D721Med (cell line): ENCODE data around the gene TOPAZ1.

Experiments
- DNase-seq: peaks from one replicate; pipeline ENCODE4 v3.0.0; 2011; ENCODE audit warnings: low spot score; ENCODE audit not compliant: insufficient read length
- FAIRE-seq: peaks from 2 replicates; lab custom pipeline; 2011; peaks lifted over from hg19 to GRCh38; lab: Jason Lieb, UNC
- CTCF ChIP-seq: IDR thresholded peaks from 2 replicates; pipeline ENCODE4 v1.5.1; 2012; ENCODE audit warnings: mild to moderate bottlenecking, control low read depth; ENCODE audit not compliant: insufficient read depth; ENCODE audit errors: missing control alignments

TOPAZ1 gene

DNA sequence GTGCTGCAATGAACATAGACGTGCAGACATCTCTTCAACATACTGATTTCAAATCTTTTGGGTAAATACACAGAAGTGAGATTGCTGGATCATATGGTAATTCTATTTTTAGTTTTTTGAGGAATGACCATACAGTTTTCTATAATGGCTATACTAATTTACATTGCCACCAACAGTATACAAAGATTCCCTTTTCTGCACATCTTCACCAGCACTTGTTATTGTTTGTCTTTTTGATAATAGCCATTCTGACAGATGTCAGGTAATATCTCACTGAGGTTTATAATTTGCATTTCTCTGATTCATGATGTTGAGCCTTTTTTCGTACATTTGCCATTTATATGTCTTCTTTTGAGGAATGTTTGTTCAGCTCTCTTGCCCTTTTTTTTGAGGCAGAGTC is 30.5 kb downstream of the TOPAZ1 start:
- DNase-seq (no peak), FAIRE-seq (no peak)
- TF ChIP-seq CTCF: no peak

DNA sequence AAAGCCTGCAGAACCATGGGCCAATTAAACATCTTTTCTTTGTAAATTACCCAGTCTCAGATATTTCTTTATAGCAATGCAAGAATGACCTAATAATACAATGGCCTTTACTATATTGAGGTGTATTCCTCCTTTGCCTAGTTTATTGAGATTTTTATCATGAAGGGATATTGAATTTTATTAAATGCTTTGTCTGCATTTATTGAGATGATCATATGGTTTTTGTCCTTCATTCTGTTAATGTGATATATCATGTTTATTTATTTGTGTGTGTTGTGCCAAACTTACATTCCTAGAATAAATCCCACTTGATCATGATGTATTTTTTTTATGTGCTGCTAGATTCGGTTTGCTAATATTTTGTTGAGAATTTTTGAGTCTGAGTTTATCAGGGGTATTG is 36.2 kb downstream of the TOPAZ1 start:
- DNase-seq (no peak), FAIRE-seq (no peak)
- TF ChIP-seq CTCF: no peak

GRCh38 chr3:44280077-44280476 is 38.4 kb downstream of the TOPAZ1 start:
- no peak for FAIRE-seq
- no peak for TF ChIP-seq CTCF

DNA sequence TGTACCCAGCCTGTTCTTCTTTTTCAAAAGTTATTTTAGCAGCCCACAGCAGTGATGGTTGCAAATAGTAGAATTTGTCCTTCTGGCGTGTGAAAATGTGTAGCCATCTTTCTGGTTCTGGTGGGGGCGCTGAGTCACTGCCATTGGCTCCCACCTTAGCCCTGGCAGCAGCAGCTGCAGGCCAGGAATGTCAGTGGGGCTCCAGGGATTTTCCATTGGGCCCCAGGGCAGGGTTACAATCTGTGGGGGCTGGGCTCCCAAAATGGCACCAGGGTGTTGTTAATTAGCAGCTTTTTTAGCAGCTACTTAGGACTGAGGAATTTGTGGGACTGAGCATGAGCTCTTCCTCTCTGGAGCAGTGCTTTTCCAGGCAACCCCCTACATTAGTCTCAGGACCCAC is 38.9 kb downstream of the TOPAZ1 start:
- TF ChIP-seq CTCF: no peak

More at GRCh38 chr3:44280077-44280476, 38.4 kb downstream of the TOPAZ1 start:
- DNase-seq: no peak

GRCh38 chr3:44284949-44285348 is 43.3 kb downstream of the TOPAZ1 start:
- no peak for FAIRE-seq
- no peak for TF ChIP-seq CTCF
- DNase-seq: no peak

More for the DNA sequence above, 38.9 kb downstream of the TOPAZ1 start:
- FAIRE-seq: no peak
- no peak for DNase-seq

DNA sequence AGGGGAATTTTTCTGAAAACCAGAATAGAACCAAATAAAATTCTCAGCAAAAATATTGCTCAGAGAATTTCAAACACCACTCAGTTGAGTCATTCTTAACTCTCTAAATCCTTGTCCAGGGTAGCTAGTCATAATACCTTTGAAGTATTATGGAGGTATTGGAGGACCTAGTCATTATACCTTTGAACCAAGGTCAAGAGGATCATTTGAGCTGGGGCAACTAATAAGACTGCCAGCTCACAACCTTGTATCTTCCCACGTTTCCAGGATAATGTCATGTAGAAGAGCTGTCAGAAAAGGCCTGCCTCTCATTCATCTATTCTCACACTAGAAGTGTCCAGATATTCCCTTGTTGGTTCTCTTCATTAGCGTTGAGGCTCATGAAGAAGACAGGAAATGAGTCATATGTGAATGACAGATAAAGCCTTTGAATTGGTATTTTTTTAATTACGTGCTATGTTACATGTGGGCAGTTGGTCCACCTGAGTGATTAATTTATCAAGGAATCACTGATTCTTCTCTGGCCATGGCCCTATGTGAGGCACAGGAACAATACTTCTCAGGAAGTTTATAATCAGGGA is 48.3 kb downstream of the TOPAZ1 start:
- no peak for FAIRE-seq
- no peak for DNase-seq
- no peak for TF ChIP-seq CTCF

- DNase-seq (no peak), FAIRE-seq (no peak)
- no peak for TF ChIP-seq CTCF
Observed at GRCh38 chr3:44292276-44292675, 50.6 kb downstream of the TOPAZ1 start.
